H1 (cell line): ENCODE data around the gene UGT1A7. TPM values are rescaled to one million over a fixed set of nuclear protein-coding genes. Genes with fewer than 3 reads are reported as not detected.

Experiments
- ASH2L ChIP-seq: fragments of 200-600, 300-600 bp; sonication (generic); IDR thresholded peaks from one replicate; pipeline ENCODE4 v1.7.1; 2017; ENCODE audit warnings: low read length
- BRCA1 ChIP-seq: IDR thresholded peaks from 2 replicates; pipeline ENCODE4 v1.6.1; 2012; ENCODE audit warnings: low read depth, low read length, improper control_type of control experiment
- EZH2 ChIP-seq: fragments of 200-600 bp; sonication (generic); IDR thresholded peaks from 2 replicates; pipeline ENCODE4 v1.7.1; 2012; ENCODE audit warnings: low read depth, mild to moderate bottlenecking, moderate library complexity, low read length, inconsistent platforms; ENCODE audit not compliant: severe bottlenecking
- GABPA ChIP-seq: IDR thresholded peaks from 2 replicates; pipeline ENCODE4 v1.6.1; 2011; ENCODE audit warnings: mild to moderate bottlenecking, low read length, moderate library complexity, borderline replicate concordance; ENCODE audit not compliant: insufficient read depth
- HDAC2 ChIP-seq, 2 experiments: fragments of 300-600 bp in 1 of 2; sonication (generic) in 1 of 2; IDR thresholded peaks; 2 replicates each; pipeline ENCODE4 v1.6.1; 2011 to 2012; ENCODE audit warnings: low read depth in 2 of 2, low read length in 2 of 2, mild to moderate bottlenecking in 2 of 2, moderate library complexity in 2 of 2, borderline replicate concordance in 1 of 2, inconsistent platforms in 1 of 2
- RAD21 ChIP-seq, 2 experiments: IDR thresholded peaks in 1 of 2; conservative IDR thresholded peaks in 1 of 2; 2 replicates each; pipeline ENCODE4 v1.6.1; 2011; ENCODE audit warnings: low read depth in 2 of 2, low read length in 2 of 2, improper control_type of control experiment in 1 of 2, inconsistent platforms in 1 of 2, mild to moderate bottlenecking in 1 of 2, moderate library complexity in 1 of 2
- RXRA ChIP-seq: IDR thresholded peaks from 2 replicates; pipeline ENCODE4 v1.6.1; 2011; ENCODE audit warnings: low read depth, mild to moderate bottlenecking, low read length, moderate library complexity; ENCODE audit not compliant: insufficient read depth
- SP4 ChIP-seq: IDR thresholded peaks from 2 replicates; pipeline ENCODE4 v1.6.1; 2012; ENCODE audit warnings: low read length, inconsistent platforms
- polyA plus RNA-seq, 7 experiments: library from polyadenylated mRNA; depleted of rRNA in 3 of 7; stranded (reverse) in 5 of 7; unstranded in 2 of 7; fragments of >200 nt in 5 of 7; fragments of 200-250 nt in 2 of 7; gene quantifications; 1 replicate in 5 of 7; 2 replicates in 1 of 7; 4 replicates in 1 of 7; pipeline versions ENCODE4 v1.2.1 to v1.2.3, GENCODE V29; 2011 to 2013; ENCODE audit warnings: missing spikeins in 2 of 7, mixed read lengths in 2 of 7
- total RNA-seq: library from RNA; stranded (reverse); fragmentation: NEBNext Ultra II Directional; extraction: Animal tissue kit (Norgen Biotek cat#: 25700); gene quantifications from 2 replicates; pipeline ENCODE4 v1.2.1, GENCODE V29; 2021
- TF ChIP-seq, protein P1 (sequence below): fragments of 300-600 bp; sonication (generic); IDR thresholded peaks from 2 replicates; pipeline ENCODE4 v1.7.1; 2012; ENCODE audit warnings: low read length, moderate library complexity, mild to moderate bottlenecking, inconsistent platforms; ENCODE audit not compliant: insufficient replicate concordance

UGT1A7 gene
- total and polyA plus RNA-seq, 2 of the 8 experiments (the other 6 are each of a cell fraction or from before 2014, with no cell fraction given): not detected

DNA sequence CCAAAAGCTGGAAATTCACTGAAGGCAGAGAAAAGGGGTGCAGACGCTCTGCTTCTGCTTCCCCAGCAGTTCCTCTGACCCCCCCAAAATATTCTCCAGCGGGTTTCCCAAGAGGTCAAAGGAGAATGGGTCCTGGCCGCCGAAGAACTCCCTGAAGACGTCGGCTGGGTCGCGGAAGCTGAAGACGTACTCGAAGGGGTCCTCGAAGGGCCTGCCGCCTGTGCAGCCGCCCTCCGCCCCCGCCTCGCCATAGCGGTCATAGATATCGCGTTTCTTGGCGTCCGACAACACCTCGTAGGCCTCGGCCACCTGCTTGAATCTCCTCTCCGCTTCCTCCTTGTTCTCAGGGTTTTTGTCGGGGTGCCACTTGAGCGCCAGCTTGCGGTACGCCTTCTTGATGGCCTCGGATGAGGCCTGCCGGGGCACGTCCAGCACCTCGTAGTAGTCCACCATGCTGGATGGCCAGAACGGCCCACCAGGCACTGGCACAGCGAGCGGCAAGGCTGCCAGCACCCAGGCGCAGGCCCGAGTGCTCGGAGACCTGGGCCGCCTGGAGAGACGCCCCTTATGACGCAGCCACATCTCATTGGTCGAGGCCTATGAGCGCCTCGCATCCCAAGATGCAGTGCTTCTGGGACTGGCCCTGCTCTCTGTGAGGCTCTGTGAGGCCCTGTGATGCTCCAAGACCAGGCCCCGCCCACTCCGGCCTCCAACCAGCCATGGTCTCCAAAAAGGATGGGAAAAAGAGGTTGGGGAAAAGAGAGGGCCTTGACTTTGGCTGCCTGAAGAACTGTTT lies 62.0 kb downstream of the UGT1A7 start (continued):
- TF ChIP-seq, protein P1, sequence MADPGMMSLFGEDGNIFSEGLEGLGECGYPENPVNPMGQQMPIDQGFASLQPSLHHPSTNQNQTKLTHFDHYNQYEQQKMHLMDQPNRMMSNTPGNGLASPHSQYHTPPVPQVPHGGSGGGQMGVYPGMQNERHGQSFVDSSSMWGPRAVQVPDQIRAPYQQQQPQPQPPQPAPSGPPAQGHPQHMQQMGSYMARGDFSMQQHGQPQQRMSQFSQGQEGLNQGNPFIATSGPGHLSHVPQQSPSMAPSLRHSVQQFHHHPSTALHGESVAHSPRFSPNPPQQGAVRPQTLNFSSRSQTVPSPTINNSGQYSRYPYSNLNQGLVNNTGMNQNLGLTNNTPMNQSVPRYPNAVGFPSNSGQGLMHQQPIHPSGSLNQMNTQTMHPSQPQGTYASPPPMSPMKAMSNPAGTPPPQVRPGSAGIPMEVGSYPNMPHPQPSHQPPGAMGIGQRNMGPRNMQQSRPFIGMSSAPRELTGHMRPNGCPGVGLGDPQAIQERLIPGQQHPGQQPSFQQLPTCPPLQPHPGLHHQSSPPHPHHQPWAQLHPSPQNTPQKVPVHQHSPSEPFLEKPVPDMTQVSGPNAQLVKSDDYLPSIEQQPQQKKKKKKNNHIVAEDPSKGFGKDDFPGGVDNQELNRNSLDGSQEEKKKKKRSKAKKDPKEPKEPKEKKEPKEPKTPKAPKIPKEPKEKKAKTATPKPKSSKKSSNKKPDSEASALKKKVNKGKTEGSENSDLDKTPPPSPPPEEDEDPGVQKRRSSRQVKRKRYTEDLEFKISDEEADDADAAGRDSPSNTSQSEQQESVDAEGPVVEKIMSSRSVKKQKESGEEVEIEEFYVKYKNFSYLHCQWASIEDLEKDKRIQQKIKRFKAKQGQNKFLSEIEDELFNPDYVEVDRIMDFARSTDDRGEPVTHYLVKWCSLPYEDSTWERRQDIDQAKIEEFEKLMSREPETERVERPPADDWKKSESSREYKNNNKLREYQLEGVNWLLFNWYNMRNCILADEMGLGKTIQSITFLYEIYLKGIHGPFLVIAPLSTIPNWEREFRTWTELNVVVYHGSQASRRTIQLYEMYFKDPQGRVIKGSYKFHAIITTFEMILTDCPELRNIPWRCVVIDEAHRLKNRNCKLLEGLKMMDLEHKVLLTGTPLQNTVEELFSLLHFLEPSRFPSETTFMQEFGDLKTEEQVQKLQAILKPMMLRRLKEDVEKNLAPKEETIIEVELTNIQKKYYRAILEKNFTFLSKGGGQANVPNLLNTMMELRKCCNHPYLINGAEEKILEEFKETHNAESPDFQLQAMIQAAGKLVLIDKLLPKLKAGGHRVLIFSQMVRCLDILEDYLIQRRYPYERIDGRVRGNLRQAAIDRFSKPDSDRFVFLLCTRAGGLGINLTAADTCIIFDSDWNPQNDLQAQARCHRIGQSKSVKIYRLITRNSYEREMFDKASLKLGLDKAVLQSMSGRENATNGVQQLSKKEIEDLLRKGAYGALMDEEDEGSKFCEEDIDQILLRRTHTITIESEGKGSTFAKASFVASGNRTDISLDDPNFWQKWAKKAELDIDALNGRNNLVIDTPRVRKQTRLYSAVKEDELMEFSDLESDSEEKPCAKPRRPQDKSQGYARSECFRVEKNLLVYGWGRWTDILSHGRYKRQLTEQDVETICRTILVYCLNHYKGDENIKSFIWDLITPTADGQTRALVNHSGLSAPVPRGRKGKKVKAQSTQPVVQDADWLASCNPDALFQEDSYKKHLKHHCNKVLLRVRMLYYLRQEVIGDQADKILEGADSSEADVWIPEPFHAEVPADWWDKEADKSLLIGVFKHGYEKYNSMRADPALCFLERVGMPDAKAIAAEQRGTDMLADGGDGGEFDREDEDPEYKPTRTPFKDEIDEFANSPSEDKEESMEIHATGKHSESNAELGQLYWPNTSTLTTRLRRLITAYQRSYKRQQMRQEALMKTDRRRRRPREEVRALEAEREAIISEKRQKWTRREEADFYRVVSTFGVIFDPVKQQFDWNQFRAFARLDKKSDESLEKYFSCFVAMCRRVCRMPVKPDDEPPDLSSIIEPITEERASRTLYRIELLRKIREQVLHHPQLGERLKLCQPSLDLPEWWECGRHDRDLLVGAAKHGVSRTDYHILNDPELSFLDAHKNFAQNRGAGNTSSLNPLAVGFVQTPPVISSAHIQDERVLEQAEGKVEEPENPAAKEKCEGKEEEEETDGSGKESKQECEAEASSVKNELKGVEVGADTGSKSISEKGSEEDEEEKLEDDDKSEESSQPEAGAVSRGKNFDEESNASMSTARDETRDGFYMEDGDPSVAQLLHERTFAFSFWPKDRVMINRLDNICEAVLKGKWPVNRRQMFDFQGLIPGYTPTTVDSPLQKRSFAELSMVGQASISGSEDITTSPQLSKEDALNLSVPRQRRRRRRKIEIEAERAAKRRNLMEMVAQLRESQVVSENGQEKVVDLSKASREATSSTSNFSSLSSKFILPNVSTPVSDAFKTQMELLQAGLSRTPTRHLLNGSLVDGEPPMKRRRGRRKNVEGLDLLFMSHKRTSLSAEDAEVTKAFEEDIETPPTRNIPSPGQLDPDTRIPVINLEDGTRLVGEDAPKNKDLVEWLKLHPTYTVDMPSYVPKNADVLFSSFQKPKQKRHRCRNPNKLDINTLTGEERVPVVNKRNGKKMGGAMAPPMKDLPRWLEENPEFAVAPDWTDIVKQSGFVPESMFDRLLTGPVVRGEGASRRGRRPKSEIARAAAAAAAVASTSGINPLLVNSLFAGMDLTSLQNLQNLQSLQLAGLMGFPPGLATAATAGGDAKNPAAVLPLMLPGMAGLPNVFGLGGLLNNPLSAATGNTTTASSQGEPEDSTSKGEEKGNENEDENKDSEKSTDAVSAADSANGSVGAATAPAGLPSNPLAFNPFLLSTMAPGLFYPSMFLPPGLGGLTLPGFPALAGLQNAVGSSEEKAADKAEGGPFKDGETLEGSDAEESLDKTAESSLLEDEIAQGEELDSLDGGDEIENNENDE: no peak
- no peak for TF ChIP-seq EZH2
- TF ChIP-seq RXRA: no peak
- no peak for TF ChIP-seq BRCA1
- no peak for TF ChIP-seq ASH2L
- TF ChIP-seq RAD21 (IDR thresholded peaks at IDR 0.05 in 1 of 2, conservative IDR thresholded peaks at IDR 0.05 in 1 of 2; ENCODE audit: low read depth in 2 of 2, low read length in 2 of 2): no peak
- TF ChIP-seq HDAC2 (IDR thresholded peaks at IDR 0.05; ENCODE audit: borderline replicate concordance in 1 of 2, low read depth in 2 of 2, low read length in 2 of 2): no peak
- TF ChIP-seq SP4: no peak
- TF ChIP-seq GABPA: no peak
